Muscle layer of duodenum (tissue), 2 donors: ENCODE results near the gene ACP7.
"Not testable (repeated sequence)": the region's sequence is repeated elsewhere in the genome, so short reads cannot be mapped to it uniquely, and the experiment has no call there.

Source experiments
- H3K27ac ChIP-seq: one replicate; pipeline ENCODE4 v1.7.0; 2013; ENCODE audit warnings: mild to moderate bottlenecking, low read length
- H3K27me3 ChIP-seq: one replicate; pipeline ENCODE4 v1.7.0; 2013; ENCODE audit warnings: low read depth, mild to moderate bottlenecking, control low read depth, low read length
- H3K36me3 ChIP-seq, 2 donors: one replicate each; pipeline ENCODE4 v1.7.0; 2013; ENCODE audit warnings: low read length in 2 of 2, control low read depth in 1 of 2, mild to moderate bottlenecking in 1 of 2; ENCODE audit not compliant: insufficient read depth in 2 of 2, control insufficient read depth in 1 of 2
- H3K4me1 ChIP-seq, 2 donors: one replicate each; pipeline ENCODE4 v1.7.0; 2013; ENCODE audit warnings: low read length in 2 of 2, mild to moderate bottlenecking in 2 of 2, control low read depth in 1 of 2, moderate library complexity in 1 of 2; ENCODE audit not compliant: insufficient read depth in 2 of 2, control insufficient read depth in 1 of 2
- H3K4me3 ChIP-seq, 2 donors: one replicate each; pipeline ENCODE4 v1.7.0; 2013; ENCODE audit warnings: low read length in 2 of 2, low read depth in 1 of 2, mild to moderate bottlenecking in 1 of 2
- H3K9me3 ChIP-seq, 2 donors: one replicate each; pipeline ENCODE4 v1.7.0; 2013; ENCODE audit warnings: low read length in 2 of 2, control low read depth in 1 of 2, mild to moderate bottlenecking in 1 of 2; ENCODE audit not compliant: control insufficient read depth in 1 of 2
- donor health status: healthy.

ACP7 gene

GRCh38 chr19:39095799-39096540 lies 11.8 kb downstream of the ACP7 start:
- H3K36me3 ChIP-seq, H3K27me3 ChIP-seq, H3K27ac ChIP-seq, H3K4me1 ChIP-seq, H3K4me3 ChIP-seq, H3K9me3 ChIP-seq: not testable (repeated sequence)

- no peaks in the 10 kb centered on the region for H3K9me3 ChIP-seq
- peaks cover 0 to 3% of the 10 kb centered on the region in 2 donors for H3K4me1 ChIP-seq
- peaks cover 6% of the 10 kb centered on the region for H3K27me3 ChIP-seq
- H3K4me3 ChIP-seq: no peak overlapping the region
- no peak overlapping the region for H3K27ac ChIP-seq
- H3K36me3 ChIP-seq: no peaks in the 10 kb centered on the region
Measured at GRCh38 chr19:39097299-39097698, 13.1 kb downstream of the ACP7 start.

GRCh38 chr19:39097721-39098120 lies 13.6 kb downstream of the ACP7 start:
- Histone ChIP-seq H3K36me3 (no peaks in the 10 kb centered on the region), H3K27ac (no peak overlapping the region), H3K4me3 (no peak overlapping the region), H3K4me1 (peaks cover 0 to 3% of the 10 kb centered on the region in 2 donors), H3K9me3 (no peaks in the 10 kb centered on the region), H3K27me3 (peaks cover 6% of the 10 kb centered on the region)

DNA sequence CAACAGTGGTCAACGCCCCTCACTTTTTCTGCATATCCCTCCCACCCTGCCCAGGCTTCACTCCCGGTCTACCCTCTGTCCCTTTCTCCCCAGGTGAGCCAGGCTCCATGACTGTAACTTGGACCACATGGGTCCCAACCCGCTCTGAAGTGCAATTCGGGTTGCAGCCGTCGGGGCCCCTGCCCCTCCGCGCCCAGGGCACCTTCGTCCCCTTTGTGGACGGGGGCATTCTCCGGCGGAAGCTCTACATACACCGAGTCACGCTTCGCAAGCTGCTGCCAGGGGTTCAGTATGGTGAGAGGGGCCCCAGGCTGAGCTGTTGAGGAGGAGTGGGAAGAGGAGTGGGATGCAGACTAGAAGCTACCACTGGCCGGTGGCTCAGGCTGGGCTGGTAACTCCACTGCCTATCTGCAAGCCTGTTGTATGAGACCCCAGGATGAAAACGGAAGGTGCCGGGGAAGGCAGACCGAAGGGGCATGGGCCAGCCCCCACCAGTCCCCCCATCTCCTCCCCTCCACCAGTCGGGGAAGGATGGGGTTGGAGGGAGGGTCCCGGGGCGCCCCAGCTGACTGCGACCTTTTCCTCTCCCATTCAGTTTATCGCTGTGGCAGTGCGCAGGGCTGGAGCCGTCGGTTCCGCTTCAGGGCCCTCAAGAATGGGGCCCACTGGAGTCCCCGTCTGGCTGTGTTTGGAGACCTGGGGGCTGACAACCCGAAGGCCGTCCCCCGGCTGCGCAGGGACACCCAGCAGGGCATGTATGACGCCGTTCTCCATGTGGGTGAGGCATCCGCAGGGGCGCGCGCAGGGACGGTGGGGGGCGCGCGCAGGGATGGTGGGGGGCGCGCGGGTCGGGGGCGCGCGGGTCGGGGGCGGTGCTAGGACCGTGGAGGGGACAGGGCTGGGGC lies 14.4 kb downstream of the ACP7 start:
- H3K4me1 ChIP-seq: peaks cover 0 to 3% of the 10 kb centered on the region in 2 donors
- no peak overlapping the region for H3K27ac ChIP-seq
- peaks cover 6% of the 10 kb centered on the region for H3K27me3 ChIP-seq

DNA sequence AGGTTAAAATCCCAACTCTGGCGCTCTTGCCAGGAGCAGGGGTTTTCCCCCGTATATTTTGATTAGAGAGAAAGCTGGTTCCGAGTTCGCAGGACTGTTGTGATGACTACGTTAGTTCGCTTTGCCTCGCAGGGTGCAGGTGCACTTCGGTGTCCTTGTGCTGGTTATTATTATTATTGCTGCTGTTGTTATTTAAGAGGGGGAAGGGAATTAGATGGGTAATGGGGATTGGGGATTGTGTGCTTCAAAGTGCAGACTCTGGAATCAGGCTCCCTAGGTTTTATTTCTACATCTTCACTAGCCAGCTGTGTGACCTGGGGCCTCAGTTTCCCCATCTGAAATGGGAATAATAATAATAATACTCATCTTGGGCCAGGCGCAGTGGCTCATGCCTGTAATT lies 15.2 kb downstream of the ACP7 start:
- no peaks in the 10 kb centered on the region for H3K36me3 ChIP-seq
- H3K27ac ChIP-seq: no peak overlapping the region
- H3K9me3 ChIP-seq: no peaks in the 10 kb centered on the region
- H3K4me3 ChIP-seq: no peak overlapping the region
- peaks cover 0 to 3% of the 10 kb centered on the region in 2 donors for H3K4me1 ChIP-seq
- peaks cover 6% of the 10 kb centered on the region for H3K27me3 ChIP-seq

More for the DNA sequence above, 14.4 kb downstream of the ACP7 start:
- no peaks in the 10 kb centered on the region for H3K9me3 ChIP-seq
- no peaks in the 10 kb centered on the region for H3K36me3 ChIP-seq
- no peak overlapping the region for H3K4me3 ChIP-seq

DNA sequence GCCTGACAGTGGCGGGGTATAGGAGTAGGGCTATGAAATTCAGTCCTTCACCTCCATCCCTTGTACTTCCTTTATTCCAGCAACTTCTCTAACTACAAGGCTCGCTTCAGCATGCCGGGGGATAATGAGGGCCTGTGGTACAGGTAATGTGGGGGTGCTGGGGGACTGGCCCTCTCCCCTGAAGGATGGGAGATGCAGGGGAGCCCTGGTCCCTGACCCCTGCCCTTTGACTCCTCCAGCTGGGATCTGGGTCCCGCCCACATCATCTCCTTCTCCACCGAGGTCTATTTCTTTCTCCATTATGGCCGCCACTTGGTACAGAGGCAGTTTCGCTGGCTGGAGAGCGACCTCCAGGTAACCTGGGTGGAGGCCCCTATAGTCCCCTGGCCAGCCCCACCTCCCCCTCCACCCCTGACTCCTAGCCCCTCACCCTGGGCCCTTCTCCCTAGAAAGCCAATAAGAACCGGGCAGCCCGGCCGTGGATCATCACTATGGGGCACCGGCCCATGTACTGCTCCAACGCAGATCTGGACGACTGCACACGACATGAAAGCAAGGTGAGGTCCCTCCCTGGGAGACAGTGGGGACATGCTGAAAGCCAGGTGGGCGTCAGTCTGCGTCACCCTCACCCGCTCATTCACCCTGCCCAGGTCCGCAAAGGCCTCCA lies 16.5 kb downstream of the ACP7 start:
- H3K27ac ChIP-seq: no peak overlapping the region
- H3K36me3 ChIP-seq: no peaks in the 10 kb centered on the region
- peaks cover 6% of the 10 kb centered on the region for H3K27me3 ChIP-seq
- no peak overlapping the region for H3K4me3 ChIP-seq
- peaks cover 0 to 3% of the 10 kb centered on the region in 2 donors for H3K4me1 ChIP-seq
- no peaks in the 10 kb centered on the region for H3K9me3 ChIP-seq

DNA sequence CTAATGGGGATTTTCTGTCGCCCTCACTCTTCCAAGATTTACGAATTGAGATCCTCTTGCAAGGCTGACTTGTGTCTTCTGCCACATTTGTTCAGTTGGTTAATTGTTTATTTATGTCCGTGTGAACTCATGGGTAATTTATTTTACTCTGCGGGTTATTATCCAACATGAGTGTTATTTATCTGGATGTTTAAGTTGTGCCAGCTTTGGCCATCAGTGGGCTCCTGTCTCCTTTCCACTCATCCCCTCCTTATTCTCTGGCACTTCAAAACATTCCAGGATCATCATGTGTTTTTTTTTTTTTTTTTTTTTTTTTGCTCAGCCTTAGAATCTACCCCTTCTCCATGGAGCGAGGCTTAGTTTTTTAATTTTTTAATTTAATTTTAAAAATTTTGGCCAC lies 19.0 kb downstream of the ACP7 start:
- Histone ChIP-seq H3K36me3 (no peaks in the 10 kb centered on the region), H3K27ac (no peak overlapping the region), H3K4me3 (no peak overlapping the region), H3K9me3 (no peaks in the 10 kb centered on the region), H3K4me1 (peaks cover 0 to 3% of the 10 kb centered on the region in 2 donors), H3K27me3 (peaks cover 6% of the 10 kb centered on the region)

DNA sequence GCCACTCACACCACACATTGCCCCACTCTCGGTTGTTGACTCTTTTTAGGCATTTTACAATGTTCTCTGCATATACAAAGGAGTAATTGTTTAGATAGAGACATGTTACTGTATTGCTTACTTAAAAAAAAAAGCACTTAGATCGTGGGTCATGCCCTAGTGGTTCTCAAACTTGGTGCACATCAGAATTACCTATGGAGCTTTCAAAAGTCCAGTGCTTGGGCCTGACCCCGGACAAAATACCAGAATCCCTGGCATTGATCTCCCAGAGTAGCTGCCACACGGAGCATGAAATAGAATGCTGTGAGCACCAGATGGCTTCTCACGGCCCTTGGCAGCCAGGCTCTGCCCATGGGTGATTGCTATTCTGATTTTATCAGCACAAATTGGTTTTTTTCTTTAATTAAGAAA lies 20.0 kb downstream of the ACP7 start:
- Histone ChIP-seq H3K27me3 (no peaks in the 10 kb centered on the region), H3K27ac (no peak overlapping the region), H3K4me1 (no peaks in the 10 kb centered on the region), H3K36me3 (no peaks in the 10 kb centered on the region), H3K4me3 (no peak overlapping the region), H3K9me3 (no peaks in the 10 kb centered on the region)

DNA sequence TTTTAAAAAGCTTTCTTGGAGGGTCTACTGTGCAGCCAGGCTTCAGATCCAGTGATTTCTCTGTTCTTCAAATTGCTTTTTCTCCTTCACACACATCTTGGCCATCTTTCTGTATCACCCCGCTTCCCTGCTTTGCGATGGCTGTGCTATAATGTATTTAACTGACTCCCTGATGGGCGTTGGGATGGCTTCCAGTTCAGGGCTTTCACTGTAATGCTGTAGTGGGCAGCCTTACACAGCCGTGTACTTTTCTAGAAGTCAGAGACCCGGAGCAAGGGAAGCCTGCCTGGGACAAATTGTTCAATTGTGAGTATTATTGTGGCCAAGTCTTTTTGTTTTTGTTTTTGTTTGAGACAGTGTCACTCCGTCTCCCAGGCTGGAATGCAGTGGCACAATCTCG lies 22.0 kb downstream of the ACP7 start:
- H3K36me3 ChIP-seq: no peaks in the 10 kb centered on the region
- no peak overlapping the region for H3K4me3 ChIP-seq
- H3K27me3 ChIP-seq: no peaks in the 10 kb centered on the region
- H3K27ac ChIP-seq: no peak overlapping the region
- H3K4me1 ChIP-seq: no peaks in the 10 kb centered on the region
- no peaks in the 10 kb centered on the region for H3K9me3 ChIP-seq

GRCh38 chr19:39109641-39110040 lies 25.5 kb downstream of the ACP7 start:
- Histone ChIP-seq H3K9me3 (no peaks in the 10 kb centered on the region), H3K4me3 (no peak overlapping the region), H3K27ac (no peak overlapping the region), H3K27me3 (no peaks in the 10 kb centered on the region), H3K36me3 (no peaks in the 10 kb centered on the region), H3K4me1 (no peaks in the 10 kb centered on the region)

DNA sequence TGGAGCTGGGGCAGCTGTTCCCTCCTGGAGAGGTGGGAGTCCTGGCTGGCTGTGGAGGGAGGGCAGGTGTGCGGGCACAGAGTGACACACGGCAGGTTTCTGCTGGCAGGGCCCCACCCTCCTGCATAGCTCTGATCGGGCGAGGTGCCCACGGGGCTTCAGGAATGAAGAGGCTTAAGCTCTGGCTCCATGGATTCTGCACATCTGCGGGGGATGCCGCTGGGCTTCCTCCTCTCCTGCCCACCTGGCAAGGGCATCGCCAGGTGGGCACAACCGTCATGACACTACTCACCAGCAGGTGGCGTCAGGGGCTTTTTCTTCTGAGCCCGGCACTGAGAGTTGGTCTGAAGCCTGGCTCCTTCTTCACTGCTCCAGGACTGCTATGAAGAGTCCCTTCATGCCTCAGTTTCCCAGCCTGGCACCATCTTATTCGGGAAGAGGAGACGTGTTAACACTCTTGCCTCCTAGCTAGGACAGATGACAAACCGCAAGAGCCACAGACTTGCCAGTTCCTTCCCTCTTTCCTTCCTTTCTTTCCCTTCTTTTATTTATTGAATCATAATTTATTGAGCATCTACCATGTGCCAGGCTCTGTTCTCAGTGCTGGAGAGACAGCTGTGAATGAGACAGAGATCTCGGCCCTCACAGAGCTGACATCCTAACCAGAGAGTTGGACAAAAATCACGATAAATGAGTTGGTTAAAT lies 26.2 kb downstream of the ACP7 start:
- Histone ChIP-seq H3K9me3 (no peaks in the 10 kb centered on the region), H3K4me3 (no peak overlapping the region), H3K27ac (no peak overlapping the region), H3K4me1 (no peaks in the 10 kb centered on the region), H3K27me3 (no peaks in the 10 kb centered on the region), H3K36me3 (no peaks in the 10 kb centered on the region)
